Liver (tissue), 3 donors: ENCODE measurements around the gene MED12L.

Experiments used
- ATF3 ChIP-seq: IDR thresholded peaks from 2 replicates; pipeline ENCODE4 v1.6.1; 2016; ENCODE audit warnings: antibody characterized with exemption
- CTCF ChIP-seq: fragments of 150-350 bp; IDR thresholded peaks from 2 replicates; pipeline ENCODE4 v1.5.1; 2017; ENCODE audit warnings: improper control_type of control experiment, low read depth, low read length; ENCODE audit not compliant: missing input control
- EGR1 ChIP-seq, 2 donors: IDR thresholded peaks; 2 replicates each; pipeline ENCODE4 v1.6.1; 2016 to 2018; ENCODE audit warnings: antibody characterized with exemption in 2 of 2, low read depth in 2 of 2
- JUND ChIP-seq, 2 donors: IDR thresholded peaks; 2 replicates each; pipeline ENCODE4 v1.6.1; 2016; ENCODE audit warnings: antibody characterized with exemption in 2 of 2
- MAX ChIP-seq: IDR thresholded peaks from 2 replicates; pipeline ENCODE4 v1.6.1; 2016; ENCODE audit warnings: antibody characterized with exemption
- RXRA ChIP-seq, 2 donors: IDR thresholded peaks; 2 replicates each; pipeline ENCODE4 v1.6.1; 2017 to 2018; ENCODE audit warnings: antibody characterized with exemption in 2 of 2, mild to moderate bottlenecking in 1 of 2
- SP1 ChIP-seq: IDR thresholded peaks from 2 replicates; pipeline ENCODE4 v1.6.1; 2018; ENCODE audit warnings: antibody characterized with exemption, mild to moderate bottlenecking
- TAF1 ChIP-seq: conservative IDR thresholded peaks from 2 replicates; pipeline ENCODE4 v1.6.1; 2016; ENCODE audit warnings: antibody characterized with exemption, mild to moderate bottlenecking
- donor health status: healthy.
- donor health status: healthy.

- TF ChIP-seq SP1 (no peak), ATF3 (no peak), TAF1 (no peak), MAX (no peak), CTCF (no peak), EGR1 (IDR thresholded peaks at IDR 0.05; ENCODE audit: low read depth in 2 of 2) (no peak), RXRA (IDR thresholded peaks at IDR 0.05) (no peak), JUND (IDR thresholded peaks at IDR 0.05) (no peak)
Measured at GRCh38 chr3:151404316-151404715, 318.9 kb downstream of the MED12L start.
